Loucy (cell line): ENCODE results near the gene FMN1.
"Not testable (repeated sequence)": the region's sequence is repeated elsewhere in the genome, so short reads cannot be mapped to it uniquely, and the experiment has no call there.

Experiments used
- H2AFZ ChIP-seq: fragments of 200-600 bp; sonication (generic); 2 replicates; pipeline ENCODE4 v1.6.0; 2016; ENCODE audit warnings: antibody characterized with exemption, mild to moderate bottlenecking, low read length, moderate library complexity
- H3F3A ChIP-seq: fragments of 200-600 bp; 2 replicates; pipeline ENCODE4 v1.6.0; 2016; ENCODE audit warnings: antibody characterized with exemption, low read depth, mild to moderate bottlenecking
- H3K27me3 ChIP-seq: fragments of 200-600 bp; sonication (generic); 2 replicates; pipeline ENCODE4 v1.6.1; 2014; ENCODE audit warnings: low read length, mild to moderate bottlenecking; ENCODE audit not compliant: insufficient read depth, poor library complexity, severe bottlenecking
- H3K36me3 ChIP-seq: fragments of 200-600 bp; sonication (generic); 2 replicates; pipeline ENCODE4 v1.6.1; 2016; ENCODE audit warnings: low read length; ENCODE audit not compliant: insufficient read depth
- H3K4me1 ChIP-seq: fragments of 200-600 bp; sonication (generic); 2 replicates; pipeline ENCODE4 v1.5.1; 2014; ENCODE audit warnings: low read length, mild to moderate bottlenecking; ENCODE audit not compliant: insufficient read depth, poor library complexity, severe bottlenecking
- H3K4me2 ChIP-seq: fragments of 200-600 bp; sonication (generic); 2 replicates; pipeline ENCODE4 v1.6.0; 2014; ENCODE audit warnings: antibody characterized with exemption, low read length, low read depth, mild to moderate bottlenecking; ENCODE audit not compliant: poor library complexity, severe bottlenecking
- H3K4me3 ChIP-seq: fragments of 200-600 bp; sonication (generic); 2 replicates; pipeline ENCODE4 v1.5.1; 2014; ENCODE audit warnings: low read length, mild to moderate bottlenecking, mixed read lengths; ENCODE audit not compliant: poor library complexity, severe bottlenecking
- H3K79me2 ChIP-seq: fragments of 200-600 bp; sonication (generic); 2 replicates; pipeline ENCODE4 v1.6.1; 2014; ENCODE audit warnings: low read length; ENCODE audit not compliant: insufficient read depth
- H3K9ac ChIP-seq: fragments of 200-600 bp; sonication (generic); 2 replicates; pipeline ENCODE4 v1.6.0; 2014; ENCODE audit warnings: mild to moderate bottlenecking, low read depth, low read length, moderate library complexity; ENCODE audit not compliant: poor library complexity, severe bottlenecking
- H3K9me2 ChIP-seq: fragments of 200-600 bp; sonication (generic); replicated peaks from 2 replicates; pipeline ENCODE4 v1.6.1; 2016; ENCODE audit warnings: low read depth, low read length, mixed read lengths
- H3K9me3 ChIP-seq: fragments of 200-600 bp; sonication (generic); 2 replicates; pipeline ENCODE4 v1.6.1; 2014; ENCODE audit warnings: mild to moderate bottlenecking, antibody characterized with exemption, low read length, low read depth; ENCODE audit not compliant: insufficient read depth
- H4K20me1 ChIP-seq: fragments of 200-600 bp; sonication (generic); 2 replicates; pipeline ENCODE4 v1.6.0; 2014; ENCODE audit warnings: antibody characterized with exemption, low read length, mild to moderate bottlenecking; ENCODE audit not compliant: insufficient read depth, poor library complexity, severe bottlenecking
- CTCF ChIP-seq: fragments of 200-600 bp; sonication (generic); conservative IDR thresholded peaks from 2 replicates; pipeline ENCODE4 v1.5.1; 2014; ENCODE audit warnings: mild to moderate bottlenecking, antibody characterized with exemption, low read length
- EZH2phosphoT487 ChIP-seq: fragments of 200-600 bp; IDR thresholded peaks from 2 replicates; pipeline ENCODE4 v1.6.1; 2018; ENCODE audit warnings: antibody characterized with exemption, mild to moderate bottlenecking, moderate library complexity, borderline replicate concordance

FMN1 gene

GRCh38 chr15:32849769-32850668, 344.5 kb downstream of the FMN1 start:
- no peaks in the 10 kb centered on the region for H3K9me2 ChIP-seq
- H3K27me3 ChIP-seq: no peaks in the 10 kb centered on the region
- H3K4me3 ChIP-seq: no peak overlapping the region
- H3K9ac ChIP-seq: no peak overlapping the region
- no peaks in the 10 kb centered on the region for H3K9me3 ChIP-seq
- no peak for TF ChIP-seq EZH2phosphoT487
- TF ChIP-seq CTCF: no peak
- H2AFZ ChIP-seq: no peak overlapping the region
- H3K4me1 ChIP-seq: no peaks in the 10 kb centered on the region
- H3K79me2 ChIP-seq: no peaks in the 10 kb centered on the region
- H3K36me3 ChIP-seq: peaks cover 4% of the 10 kb centered on the region; the same call in 1 of the 2 replicates
- no peaks in the 10 kb centered on the region for H4K20me1 ChIP-seq
- H3F3A ChIP-seq: no peaks in the 10 kb centered on the region
- H3K4me2 ChIP-seq: no peak overlapping the region

GRCh38 chr15:32846671-32847070, 347.8 kb downstream of the FMN1 start:
- not testable (repeated sequence) for H3K4me1 ChIP-seq, H4K20me1 ChIP-seq, H3K79me2 ChIP-seq, H3K4me2 ChIP-seq, H2AFZ ChIP-seq, H3K36me3 ChIP-seq, H3K9me2 ChIP-seq, H3F3A ChIP-seq, H3K9ac ChIP-seq, H3K27me3 ChIP-seq, H3K9me3 ChIP-seq, H3K4me3 ChIP-seq

GRCh38 chr15:32844118-32844711, 350.3 kb downstream of the FMN1 start:
- H3K9me2 ChIP-seq: no peaks in the 10 kb centered on the region
- H3K4me1 ChIP-seq: no peaks in the 10 kb centered on the region
- no peak overlapping the region for H3K4me2 ChIP-seq
- TF ChIP-seq CTCF (peak; percentile 79), EZH2phosphoT487 (no peak)
- no peaks in the 10 kb centered on the region for H4K20me1 ChIP-seq
- no peak overlapping the region for H2AFZ ChIP-seq
- no peaks in the 10 kb centered on the region for H3K9me3 ChIP-seq
- H3K4me3 ChIP-seq: no peak overlapping the region
- no peak overlapping the region for H3K9ac ChIP-seq
- H3K36me3 ChIP-seq: peaks cover 4% of the 10 kb centered on the region; the same call in 1 of the 2 replicates
- no peaks in the 10 kb centered on the region for H3K27me3 ChIP-seq
- H3K79me2 ChIP-seq: no peaks in the 10 kb centered on the region
- no peaks in the 10 kb centered on the region for H3F3A ChIP-seq
